ENCODE measurements around the gene RPS6KL1. TPM values are rescaled to one million over a fixed set of nuclear protein-coding genes. Genes with fewer than 3 reads are reported as not detected.

RPS6KL1 gene
- total and polyA plus RNA-seq, 8 donors = 4.0 to 23.8 (median 7.2) TPM

GRCh38 chr14:74865156-74865555 is 57.9 kb downstream of the RPS6KL1 start:
- ATAC-seq (no peak), DNase-seq (no peak), FAIRE-seq (no peak)
- Histone ChIP-seq H3K4me3 (no peak overlapping the region), H3K4me1 (no peaks in the 10 kb centered on the region), H3K36me3 (no peaks in the 10 kb centered on the region), H3K9me3 (no peaks in the 10 kb centered on the region), H3K27ac (no peak overlapping the region), H3K27me3 (no peaks in the 10 kb centered on the region)
- TF ChIP-seq CTCF (IDR thresholded peaks at IDR 0.05) = no peak
- WGBS, 2 donors = 74 to 81% methylated on average over 5 of the region's 5 CpGs
- intact Hi-C loops (cut with DNase I) = no loop called here

GRCh38 chr14:74864198-74864597 is 58.9 kb downstream of the RPS6KL1 start:
- no peaks in the 10 kb centered on the region for H3K27me3 ChIP-seq
- H3K9me3 ChIP-seq = no peaks in the 10 kb centered on the region
- no peak for TF ChIP-seq CTCF (IDR thresholded peaks at IDR 0.05)
- FAIRE-seq (no peak), ATAC-seq (no peak), DNase-seq (no peak)
- H3K4me1 ChIP-seq = no peaks in the 10 kb centered on the region
- H3K36me3 ChIP-seq = no peaks in the 10 kb centered on the region
- H3K27ac ChIP-seq = no peak overlapping the region
- 68 to 69% methylated on average over 9 of the region's 9 CpGs for WGBS, 2 donors
- intact Hi-C loops (cut with DNase I) = loop anchor here in 1 of 3 donors (5.0 kb wide), 1 partner anchor 43 kb away; no protein-coding TSS in a partner anchor
- H3K4me3 ChIP-seq = no peak overlapping the region

- Histone ChIP-seq H3K9me3 (no peaks in the 10 kb centered on the region), H3K27me3 (no peaks in the 10 kb centered on the region), H3K4me1 (no peaks in the 10 kb centered on the region), H3K27ac (no peak overlapping the region), H3K4me3 (no peak overlapping the region), H3K36me3 (no peaks in the 10 kb centered on the region)
- intact Hi-C loops (cut with DNase I) = loop anchor here in 1 of 3 donors (5.0 kb wide), 1 partner anchor 44 kb away; no protein-coding TSS in a partner anchor
- 71 to 83% methylated on average over 9 of the region's 9 CpGs for WGBS, 2 donors
- FAIRE-seq (no peak), ATAC-seq (peak in 1 of 4 donors; percentile 62), DNase-seq (peak in 1 of 6 donors; percentile 38)
- TF ChIP-seq CTCF (IDR thresholded peaks at IDR 0.05) = no peak
Measured at GRCh38 chr14:74863274-74863673, 59.8 kb downstream of the RPS6KL1 start.

- FAIRE-seq = no peak
- Histone ChIP-seq H3K27me3 (no peaks in the 10 kb centered on the region), H3K4me3 (no peak overlapping the region), H3K36me3 (no peaks in the 10 kb centered on the region), H3K27ac (no peak overlapping the region), H3K9me3 (no peaks in the 10 kb centered on the region), H3K4me1 (no peaks in the 10 kb centered on the region)
- DNase-seq = no peak
- intact Hi-C loops (cut with DNase I) = loop anchor here in 1 of 3 donors (5.0 kb wide), 1 partner anchor 46 kb away; no protein-coding TSS in a partner anchor
- no peak for TF ChIP-seq CTCF (IDR thresholded peaks at IDR 0.05)
- no peak for ATAC-seq
- whole genome bisulfite sequencing, 2 donors = 47 to 60% methylated on average over 3 of the region's 3 CpGs
Measured at GRCh38 chr14:74861734-74862090, 61.3 kb downstream of the RPS6KL1 start.

GRCh38 chr14:74860899-74861733 is 61.9 kb downstream of the RPS6KL1 start:
- Histone ChIP-seq H3K27ac (no peak overlapping the region), H3K9me3 (no peaks in the 10 kb centered on the region), H3K4me1 (no peaks in the 10 kb centered on the region), H3K4me3 (no peak overlapping the region), H3K36me3 (no peaks in the 10 kb centered on the region), H3K27me3 (no peaks in the 10 kb centered on the region)
- peak; percentile 76 to 99 (median 90) for DNase-seq
- TF ChIP-seq CTCF (IDR thresholded peaks at IDR 0.05) = peak; percentile 77 to 85 (median 84)
- intact Hi-C loops (cut with DNase I) = loop anchor here in 1 of 3 donors (5.0 kb wide), 1 partner anchor 46 kb away; no protein-coding TSS in a partner anchor
- WGBS, 2 donors = 21 to 26% methylated on average over 7 of the region's 7 CpGs
- FAIRE-seq = no peak
- ATAC-seq = peak; percentile 76 to 91 (median 88)

Measured in pancreas (tissue), 10 donors.